MM.1S (cell line): ENCODE data around the gene EXOC4.

Experiments used
- DNase-seq: peaks from one replicate; pipeline ENCODE4 v3.0.0-alpha.2; 2015
- H2AFZ ChIP-seq: fragments of 300-600 bp; sonication (generic); 2 replicates; pipeline ENCODE4 v1.6.0; 2016; ENCODE audit warnings: antibody characterized with exemption, low read length
- H3F3A ChIP-seq: fragments of 300-600 bp; sonication (generic); 2 replicates; pipeline ENCODE4 v1.6.1; 2016; ENCODE audit warnings: mild to moderate bottlenecking, antibody characterized with exemption, low read length, moderate library complexity, mixed read lengths; ENCODE audit not compliant: insufficient read depth
- H3K27ac ChIP-seq: fragments of 300-600 bp; sonication (generic); 2 replicates; pipeline ENCODE4 v1.5.1; 2016; ENCODE audit warnings: mild to moderate bottlenecking, low read length
- H3K27me3 ChIP-seq: fragments of 300-600 bp; sonication (generic); replicated peaks from 2 replicates; pipeline ENCODE4 v1.6.0; 2016; ENCODE audit warnings: low read length; ENCODE audit not compliant: insufficient read depth
- H3K36me3 ChIP-seq: fragments of 300-600 bp; sonication (generic); replicated peaks from 2 replicates; pipeline ENCODE4 v1.6.1; 2016; ENCODE audit warnings: mild to moderate bottlenecking, low read length, mixed read lengths; ENCODE audit not compliant: insufficient read depth
- H3K4me1 ChIP-seq: fragments of 300-600 bp; sonication (generic); 2 replicates; pipeline ENCODE4 v1.6.1; 2016; ENCODE audit warnings: low read length, mixed read lengths
- H3K4me2 ChIP-seq: fragments of 300-600 bp; sonication (generic); 2 replicates; pipeline ENCODE4 v1.6.0; 2016; ENCODE audit warnings: low read depth, low read length
- H3K4me3 ChIP-seq: fragments of 300-600 bp; sonication (generic); 2 replicates; pipeline ENCODE4 v1.5.1; 2016; ENCODE audit warnings: low read length, mixed read lengths
- H3K79me2 ChIP-seq: fragments of 300-600 bp; sonication (generic); 2 replicates; pipeline ENCODE4 v1.6.1; 2016; ENCODE audit warnings: mixed run types, low read length, mixed read lengths
- H3K9ac ChIP-seq: fragments of 300-600 bp; sonication (generic); 2 replicates; pipeline ENCODE4 v1.6.1; 2016; ENCODE audit warnings: low read length, mixed read lengths
- H3K9me2 ChIP-seq: fragments of 300-600 bp; sonication (generic); replicated peaks from 2 replicates; pipeline ENCODE4 v1.6.1; 2016; ENCODE audit warnings: mild to moderate bottlenecking, low read length, mixed read lengths; ENCODE audit not compliant: insufficient read depth
- H3K9me3 ChIP-seq: fragments of 300-600 bp; sonication (generic); replicated peaks from 2 replicates; pipeline ENCODE4 v1.6.1; 2016; ENCODE audit warnings: mild to moderate bottlenecking, low read length, mixed read lengths; ENCODE audit not compliant: insufficient read depth
- H4K20me1 ChIP-seq: fragments of 300-600 bp; sonication (generic); 2 replicates; pipeline ENCODE4 v1.6.1; 2016; ENCODE audit warnings: mild to moderate bottlenecking, low read length, moderate library complexity, mixed read lengths; ENCODE audit not compliant: insufficient read depth
- CTCF ChIP-seq: fragments of 300-600 bp; sonication (generic); IDR thresholded peaks from 2 replicates; pipeline ENCODE4 v1.5.1; 2016; ENCODE audit warnings: antibody characterized with exemption, low read length, mixed read lengths
- EZH2 ChIP-seq: fragments of 300-600 bp; sonication (generic); optimal IDR thresholded peaks from 2 replicates; pipeline ENCODE3; 2017; ENCODE audit warnings: low read depth, mild to moderate bottlenecking, antibody characterized with exemption, low read length, mixed read lengths
- EZH2phosphoT487 ChIP-seq: fragments of 300-600 bp; sonication (generic); IDR thresholded peaks from 2 replicates; pipeline ENCODE4 v1.6.1; 2018; ENCODE audit warnings: antibody characterized with exemption, low read length

The EXOC4 gene

GRCh38 chr7:133761443-133761842 is 508.6 kb downstream of the EXOC4 start:
- H3K9me2 ChIP-seq: no peaks in the 10 kb centered on the region
- H4K20me1 ChIP-seq: no peaks in the 10 kb centered on the region
- no peaks in the 10 kb centered on the region for H3K79me2 ChIP-seq
- H3K9me3 ChIP-seq: no peaks in the 10 kb centered on the region
- H3K27me3 ChIP-seq: no peaks in the 10 kb centered on the region
- no peak overlapping the region for H3K27ac ChIP-seq
- H3K9ac ChIP-seq: no peak overlapping the region
- DNase-seq: no peak
- no peak overlapping the region for H3K4me3 ChIP-seq
- H2AFZ ChIP-seq: no peak overlapping the region
- TF ChIP-seq EZH2phosphoT487: no peak
- TF ChIP-seq CTCF: no peak
- TF ChIP-seq EZH2: no peak
- no peaks in the 10 kb centered on the region for H3K4me1 ChIP-seq
- no peak overlapping the region for H3K4me2 ChIP-seq
- no peaks in the 10 kb centered on the region for H3K36me3 ChIP-seq
- no peaks in the 10 kb centered on the region for H3F3A ChIP-seq

GRCh38 chr7:133763076-133763640 is 510.3 kb downstream of the EXOC4 start:
- H3K9me2 ChIP-seq: no peaks in the 10 kb centered on the region

GRCh38 chr7:133769668-133770067 is 516.8 kb downstream of the EXOC4 start:
- Histone ChIP-seq H3F3A (no peaks in the 10 kb centered on the region), H3K79me2 (no peaks in the 10 kb centered on the region), H3K36me3 (no peaks in the 10 kb centered on the region), H2AFZ (no peak overlapping the region), H3K4me1 (no peaks in the 10 kb centered on the region), H3K4me2 (no peak overlapping the region), H3K27ac (no peak overlapping the region), H3K4me3 (no peak overlapping the region), H3K9ac (no peak overlapping the region), H3K9me2 (no peaks in the 10 kb centered on the region), H4K20me1 (no peaks in the 10 kb centered on the region), H3K27me3 (no peaks in the 10 kb centered on the region), H3K9me3 (no peaks in the 10 kb centered on the region)
- no peak for DNase-seq
- TF ChIP-seq EZH2phosphoT487 (no peak), CTCF (no peak), EZH2 (no peak)

More at GRCh38 chr7:133763076-133763640, 510.3 kb downstream of the EXOC4 start:
- H3K27me3 ChIP-seq: no peaks in the 10 kb centered on the region
- H3K9ac ChIP-seq: no peak overlapping the region
- H3K4me3 ChIP-seq: no peak overlapping the region
- H2AFZ ChIP-seq: no peak overlapping the region
- no peaks in the 10 kb centered on the region for H4K20me1 ChIP-seq
- H3K4me2 ChIP-seq: no peak overlapping the region
- H3F3A ChIP-seq: no peaks in the 10 kb centered on the region
- TF ChIP-seq EZH2phosphoT487 (no peak), EZH2 (no peak), CTCF (no peak)
- H3K36me3 ChIP-seq: no peaks in the 10 kb centered on the region
- no peaks in the 10 kb centered on the region for H3K79me2 ChIP-seq
- H3K27ac ChIP-seq: no peak overlapping the region
- no peak for DNase-seq
- H3K9me3 ChIP-seq: no peaks in the 10 kb centered on the region
- no peaks in the 10 kb centered on the region for H3K4me1 ChIP-seq
